ENCODE results near the gene OPALIN.
"Not testable (repeated sequence)": the region's sequence is repeated elsewhere in the genome, so short reads cannot be mapped to it uniquely, and the experiment has no call there.

Gene OPALIN

GRCh38 chr10:96339956-96340904 lies 18.6 kb downstream of the OPALIN start:
- DNase-seq, result peak in 38 of 58 donors; percentile 2 to 71 (median 48)

GRCh38 chr10:96339383-96339782 lies 19.4 kb downstream of the OPALIN start:
- no peak for DNase-seq

- peak in 9 of 58 donors; percentile 4 to 55 (median 20) for DNase-seq
Measured at GRCh38 chr10:96338279-96338925, 20.4 kb downstream of the OPALIN start.

- no peak for DNase-seq
Measured at GRCh38 chr10:96337106-96337505, 21.7 kb downstream of the OPALIN start.

GRCh38 chr10:96334616-96335526 lies 23.9 kb downstream of the OPALIN start:
- DNase-seq, result peak in 13 of 58 donors; percentile 5 to 36 (median 22)

- DNase-seq, result no peak
Measured at GRCh38 chr10:96333101-96333500, 25.7 kb downstream of the OPALIN start.

- no peak for DNase-seq
Measured at GRCh38 chr10:96327462-96327861, 31.3 kb downstream of the OPALIN start.

GRCh38 chr10:96325719-96326373 lies 33.0 kb downstream of the OPALIN start:
- no peak for DNase-seq

GRCh38 chr10:96324447-96324846 lies 34.4 kb downstream of the OPALIN start:
- DNase-seq, result no peak

- DNase-seq, result no peak
Measured at GRCh38 chr10:96322275-96322674, 36.5 kb downstream of the OPALIN start.

GRCh38 chr10:96321822-96322221 lies 37.0 kb downstream of the OPALIN start:
- no peak for DNase-seq

GRCh38 chr10:96319754-96320474 lies 38.9 kb downstream of the OPALIN start:
- no peak for DNase-seq

GRCh38 chr10:96317067-96317833 lies 41.6 kb downstream of the OPALIN start:
- DNase-seq, result no peak

- no peak for DNase-seq
Measured at GRCh38 chr10:96313344-96313743, 45.5 kb downstream of the OPALIN start.

GRCh38 chr10:96311180-96311715 lies 47.6 kb downstream of the OPALIN start:
- DNase-seq, result no peak

GRCh38 chr10:96310321-96310669 lies 48.5 kb downstream of the OPALIN start:
- no peak for DNase-seq

GRCh38 chr10:96309628-96310320 lies 49.0 kb downstream of the OPALIN start:
- no peak for DNase-seq

- not testable (repeated sequence) for DNase-seq
Measured at GRCh38 chr10:96308854-96309253, 49.9 kb downstream of the OPALIN start.

Measured in anterior cingulate cortex (tissue), 58 donors.